GM23338 (cell line): ENCODE data around the gene KCNF1. TPM values are rescaled to one million over a fixed set of nuclear protein-coding genes. Genes with fewer than 3 reads are reported as not detected.

Experiments
- ATAC-seq: fragments of 200-7000 bp; cut with Tn5 transposase; 3 replicates; pipeline ENCODE4 v1.9.1; 2020
- DNase-seq: peaks from one replicate; pipeline ENCODE4 v3.0.0-alpha.2; 2015; ENCODE audit warnings: low spot score
- H2AFZ ChIP-seq: fragments of 200-600 bp; sonication (generic); 2 replicates; pipeline ENCODE4 v1.8.0; 2016; ENCODE audit warnings: antibody characterized with exemption, mild to moderate bottlenecking, moderate library complexity
- H3F3A ChIP-seq: fragments of 200-600 bp; sonication (generic); replicated peaks from 2 replicates; pipeline ENCODE4 v1.8.0; 2017; ENCODE audit warnings: antibody characterized with exemption, mixed run types, low read depth
- H3K27ac ChIP-seq: fragments of 200-600 bp; sonication (generic); 2 replicates; pipeline ENCODE4 v1.6.1; 2016; ENCODE audit warnings: low read depth
- H3K27me3 ChIP-seq: fragments of 200-600 bp; sonication (generic); 2 replicates; pipeline ENCODE4 v1.8.0; 2016; ENCODE audit warnings: mild to moderate bottlenecking, mixed run types, moderate library complexity; ENCODE audit not compliant: insufficient read depth
- H3K36me3 ChIP-seq: fragments of 200-600 bp; sonication (generic); 2 replicates; pipeline ENCODE4 v1.8.0; 2016; ENCODE audit warnings: mild to moderate bottlenecking; ENCODE audit not compliant: insufficient read depth
- H3K4me1 ChIP-seq: fragments of 200-600 bp; sonication (generic); 2 replicates; pipeline ENCODE4 v1.8.0; 2016; ENCODE audit warnings: mild to moderate bottlenecking, moderate library complexity; ENCODE audit not compliant: insufficient read depth
- H3K4me2 ChIP-seq: fragments of 200-600 bp; sonication (generic); 2 replicates; pipeline ENCODE4 v1.7.1; 2017; ENCODE audit warnings: mixed run types
- H3K4me3 ChIP-seq: fragments of 200-600 bp; sonication (generic); 2 replicates; pipeline ENCODE4 v1.6.1; 2016; ENCODE audit warnings: mixed run types
- H3K79me2 ChIP-seq: fragments of 200-600 bp; sonication (generic); replicated peaks from 2 replicates; pipeline ENCODE4 v1.8.0; 2017; ENCODE audit warnings: mild to moderate bottlenecking; ENCODE audit not compliant: insufficient read depth
- H3K9me2 ChIP-seq: fragments of 200-600 bp; sonication (generic); 2 replicates; pipeline ENCODE4 v1.8.0; 2017; ENCODE audit not compliant: insufficient read depth
- H4K20me1 ChIP-seq: fragments of 200-600 bp; sonication (generic); replicated peaks from 2 replicates; pipeline ENCODE4 v1.8.0; 2017; ENCODE audit warnings: mild to moderate bottlenecking; ENCODE audit not compliant: insufficient read depth
- H3K27ac Mint-ChIP-seq: 2 replicates; pipeline ENCODE4 v1.8.0; 2020; ENCODE audit warnings: inconsistent platforms, mild to moderate bottlenecking, moderate library complexity, mixed read lengths
- H3K27me3 Mint-ChIP-seq: 3 replicates; pipeline ENCODE4 v1.8.0; 2022; ENCODE audit warnings: low read depth, mild to moderate bottlenecking, moderate library complexity, mixed read lengths, inconsistent platforms; ENCODE audit not compliant: insufficient read depth, poor library complexity
- H3K36me3 Mint-ChIP-seq: 3 replicates; pipeline ENCODE4 v1.8.0; 2021; ENCODE audit warnings: low read depth, mild to moderate bottlenecking, inconsistent platforms, moderate library complexity, mixed read lengths
- H3K4me1 Mint-ChIP-seq: 3 replicates; pipeline ENCODE4 v1.8.0; 2020; ENCODE audit warnings: mild to moderate bottlenecking, inconsistent platforms, mixed read lengths
- H3K4me3 Mint-ChIP-seq: 3 replicates; pipeline ENCODE4 v1.8.0; 2021; ENCODE audit warnings: moderate library complexity, mild to moderate bottlenecking, inconsistent platforms, mixed read lengths
- H3K9me3 Mint-ChIP-seq: 3 replicates; pipeline ENCODE4 v1.8.0; 2020; ENCODE audit warnings: moderate library complexity, mild to moderate bottlenecking, inconsistent platforms, mixed read lengths
- CREB1 ChIP-seq: fragments of 250-450 bp; sonication (Bioruptor Pico); IDR thresholded peaks from 2 replicates; pipeline ENCODE4 v1.5.0; 2020; ENCODE audit warnings: low read depth, mild to moderate bottlenecking, moderate library complexity
- EZH2 ChIP-seq: fragments of 200-600 bp; sonication (generic); IDR thresholded peaks from one replicate; pipeline ENCODE4 v1.8.0; 2017; ENCODE audit warnings: antibody characterized with exemption, mild to moderate bottlenecking, low read depth; ENCODE audit not compliant: unreplicated experiment
- EZH2phosphoT487 ChIP-seq: fragments of 200-600 bp; sonication (generic); IDR thresholded peaks from one replicate; pipeline ENCODE4 v1.8.1; 2018; ENCODE audit warnings: antibody characterized with exemption; ENCODE audit not compliant: unreplicated experiment
- JUNB ChIP-seq: IDR thresholded peaks from one replicate; pipeline ENCODE4 v1.6.1; 2016; ENCODE audit warnings: antibody characterized with exemption; ENCODE audit not compliant: unreplicated experiment
- NANOG ChIP-seq: IDR thresholded peaks from 2 replicates; pipeline ENCODE4 v1.6.1; 2016; ENCODE audit warnings: antibody characterized with exemption, borderline replicate concordance
- POLR2AphosphoS5 ChIP-seq: IDR thresholded peaks from 2 replicates; pipeline ENCODE4 v1.6.1; 2016; ENCODE audit warnings: antibody characterized with exemption, low read depth
- STAT1 ChIP-seq: IDR thresholded peaks from one replicate; pipeline ENCODE4 v1.6.1; 2016; ENCODE audit warnings: antibody characterized with exemption; ENCODE audit not compliant: unreplicated experiment
- ZNF114 ChIP-seq: fragments of 250-450 bp; sonication (Bioruptor Pico); IDR thresholded peaks from 2 replicates; pipeline ENCODE4 v1.5.0; 2020; ENCODE audit warnings: mild to moderate bottlenecking, moderate library complexity
- ZNF331 ChIP-seq: fragments of 250-450 bp; sonication (Bioruptor Pico); IDR thresholded peaks from 2 replicates; pipeline ENCODE4 v1.5.0; 2020; ENCODE audit warnings: low read depth, mild to moderate bottlenecking, moderate library complexity
- polyA plus RNA-seq: library from polyadenylated mRNA; unstranded; fragments of >200 nt; fragmentation: Nextera tagmentation; extraction: Ambion mirVana; gene quantifications from 2 replicates; pipeline ENCODE4 v1.2.1, GENCODE V29; 2016
- total RNA-seq: library from RNA; depleted of rRNA; stranded (reverse); fragments of >200 nt; shearing (Covaris generic); gene quantifications from 2 replicates; pipeline ENCODE4 v1.2.3, GENCODE V29; 2014
- TF ChIP-seq, protein P1 (sequence below): IDR thresholded peaks from one replicate; pipeline ENCODE4 v1.6.1; 2018; ENCODE audit warnings: antibody characterized with exemption; ENCODE audit not compliant: unreplicated experiment
- TF ChIP-seq, protein P2 (sequence below), 2 experiments: fragments of 200-600 bp in 1 of 2; sonication (generic) in 1 of 2; conservative IDR thresholded peaks; 2 replicates each; pipeline versions ENCODE4 v1.5.1 to v1.6.1; 2016 to 2017; ENCODE audit warnings: antibody characterized with exemption in 2 of 2, low read depth in 2 of 2, mild to moderate bottlenecking in 2 of 2, moderate library complexity in 1 of 2
- TF ChIP-seq, protein P3 (sequence below): fragments of 250-450 bp; sonication (Bioruptor Pico); IDR thresholded peaks from 2 replicates; pipeline ENCODE4 v1.5.0; 2020; ENCODE audit warnings: mild to moderate bottlenecking, moderate library complexity
- TF ChIP-seq, protein P4 (sequence below): IDR thresholded peaks from 2 replicates; pipeline ENCODE4 v1.6.1; 2016; ENCODE audit warnings: antibody characterized with exemption

Gene KCNF1
- total and polyA plus RNA-seq, 2 experiments from 2014 or later: 0.11 to 1.5 TPM

DNA sequence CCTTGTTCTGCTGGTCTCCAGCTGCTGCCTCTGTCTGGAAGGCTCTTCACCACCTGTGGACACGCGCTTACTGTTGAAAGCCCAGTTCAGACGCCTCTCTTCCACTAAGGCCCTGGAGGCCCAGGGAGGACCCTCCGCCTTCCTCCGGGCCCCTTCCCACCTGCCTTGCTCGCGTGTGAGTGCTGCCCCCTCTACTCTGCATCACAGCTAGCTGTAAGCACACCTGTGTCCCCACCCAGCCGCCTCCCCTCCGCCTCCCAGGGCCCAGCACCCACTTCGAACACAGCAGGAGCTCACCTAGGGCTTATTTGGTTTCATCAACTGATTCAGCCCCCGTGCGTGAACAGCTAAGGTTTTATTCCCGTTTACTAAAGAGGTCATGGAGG lies 49.7 kb downstream of the KCNF1 start:
- H3K4me3 ChIP-seq: no peak overlapping the region
- no peaks in the 10 kb centered on the region for H3K9me2 ChIP-seq
- peaks cover 12% of the 10 kb centered on the region for H3K27me3 Mint-ChIP-seq
- H3K27me3 ChIP-seq: no peaks in the 10 kb centered on the region
- H3K27ac Mint-ChIP-seq: no peak overlapping the region
- ATAC-seq (no peak), DNase-seq (no peak)
- no peaks in the 10 kb centered on the region for H3F3A ChIP-seq
- no peaks in the 10 kb centered on the region for H3K36me3 ChIP-seq
- no peaks in the 10 kb centered on the region for H3K9me3 Mint-ChIP-seq
- no peaks in the 10 kb centered on the region for H3K4me1 ChIP-seq
- no peak overlapping the region; the same call in 1 of the 2 replicates for H2AFZ ChIP-seq
- peaks cover 5% of the 10 kb centered on the region; the same call in 1 of the 3 replicates for H3K4me1 Mint-ChIP-seq
- no peak for TF ChIP-seq ZNF114 (CRISPR knock-in tag)
- TF ChIP-seq POLR2AphosphoS5: no peak
- TF ChIP-seq, protein P1, sequence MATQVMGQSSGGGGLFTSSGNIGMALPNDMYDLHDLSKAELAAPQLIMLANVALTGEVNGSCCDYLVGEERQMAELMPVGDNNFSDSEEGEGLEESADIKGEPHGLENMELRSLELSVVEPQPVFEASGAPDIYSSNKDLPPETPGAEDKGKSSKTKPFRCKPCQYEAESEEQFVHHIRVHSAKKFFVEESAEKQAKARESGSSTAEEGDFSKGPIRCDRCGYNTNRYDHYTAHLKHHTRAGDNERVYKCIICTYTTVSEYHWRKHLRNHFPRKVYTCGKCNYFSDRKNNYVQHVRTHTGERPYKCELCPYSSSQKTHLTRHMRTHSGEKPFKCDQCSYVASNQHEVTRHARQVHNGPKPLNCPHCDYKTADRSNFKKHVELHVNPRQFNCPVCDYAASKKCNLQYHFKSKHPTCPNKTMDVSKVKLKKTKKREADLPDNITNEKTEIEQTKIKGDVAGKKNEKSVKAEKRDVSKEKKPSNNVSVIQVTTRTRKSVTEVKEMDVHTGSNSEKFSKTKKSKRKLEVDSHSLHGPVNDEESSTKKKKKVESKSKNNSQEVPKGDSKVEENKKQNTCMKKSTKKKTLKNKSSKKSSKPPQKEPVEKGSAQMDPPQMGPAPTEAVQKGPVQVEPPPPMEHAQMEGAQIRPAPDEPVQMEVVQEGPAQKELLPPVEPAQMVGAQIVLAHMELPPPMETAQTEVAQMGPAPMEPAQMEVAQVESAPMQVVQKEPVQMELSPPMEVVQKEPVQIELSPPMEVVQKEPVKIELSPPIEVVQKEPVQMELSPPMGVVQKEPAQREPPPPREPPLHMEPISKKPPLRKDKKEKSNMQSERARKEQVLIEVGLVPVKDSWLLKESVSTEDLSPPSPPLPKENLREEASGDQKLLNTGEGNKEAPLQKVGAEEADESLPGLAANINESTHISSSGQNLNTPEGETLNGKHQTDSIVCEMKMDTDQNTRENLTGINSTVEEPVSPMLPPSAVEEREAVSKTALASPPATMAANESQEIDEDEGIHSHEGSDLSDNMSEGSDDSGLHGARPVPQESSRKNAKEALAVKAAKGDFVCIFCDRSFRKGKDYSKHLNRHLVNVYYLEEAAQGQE: no peak
- TF ChIP-seq, protein P2, sequence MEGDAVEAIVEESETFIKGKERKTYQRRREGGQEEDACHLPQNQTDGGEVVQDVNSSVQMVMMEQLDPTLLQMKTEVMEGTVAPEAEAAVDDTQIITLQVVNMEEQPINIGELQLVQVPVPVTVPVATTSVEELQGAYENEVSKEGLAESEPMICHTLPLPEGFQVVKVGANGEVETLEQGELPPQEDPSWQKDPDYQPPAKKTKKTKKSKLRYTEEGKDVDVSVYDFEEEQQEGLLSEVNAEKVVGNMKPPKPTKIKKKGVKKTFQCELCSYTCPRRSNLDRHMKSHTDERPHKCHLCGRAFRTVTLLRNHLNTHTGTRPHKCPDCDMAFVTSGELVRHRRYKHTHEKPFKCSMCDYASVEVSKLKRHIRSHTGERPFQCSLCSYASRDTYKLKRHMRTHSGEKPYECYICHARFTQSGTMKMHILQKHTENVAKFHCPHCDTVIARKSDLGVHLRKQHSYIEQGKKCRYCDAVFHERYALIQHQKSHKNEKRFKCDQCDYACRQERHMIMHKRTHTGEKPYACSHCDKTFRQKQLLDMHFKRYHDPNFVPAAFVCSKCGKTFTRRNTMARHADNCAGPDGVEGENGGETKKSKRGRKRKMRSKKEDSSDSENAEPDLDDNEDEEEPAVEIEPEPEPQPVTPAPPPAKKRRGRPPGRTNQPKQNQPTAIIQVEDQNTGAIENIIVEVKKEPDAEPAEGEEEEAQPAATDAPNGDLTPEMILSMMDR (conservative IDR thresholded peaks at IDR 0.05; ENCODE audit: low read depth in 2 of 2): no peak
- TF ChIP-seq, protein P3, sequence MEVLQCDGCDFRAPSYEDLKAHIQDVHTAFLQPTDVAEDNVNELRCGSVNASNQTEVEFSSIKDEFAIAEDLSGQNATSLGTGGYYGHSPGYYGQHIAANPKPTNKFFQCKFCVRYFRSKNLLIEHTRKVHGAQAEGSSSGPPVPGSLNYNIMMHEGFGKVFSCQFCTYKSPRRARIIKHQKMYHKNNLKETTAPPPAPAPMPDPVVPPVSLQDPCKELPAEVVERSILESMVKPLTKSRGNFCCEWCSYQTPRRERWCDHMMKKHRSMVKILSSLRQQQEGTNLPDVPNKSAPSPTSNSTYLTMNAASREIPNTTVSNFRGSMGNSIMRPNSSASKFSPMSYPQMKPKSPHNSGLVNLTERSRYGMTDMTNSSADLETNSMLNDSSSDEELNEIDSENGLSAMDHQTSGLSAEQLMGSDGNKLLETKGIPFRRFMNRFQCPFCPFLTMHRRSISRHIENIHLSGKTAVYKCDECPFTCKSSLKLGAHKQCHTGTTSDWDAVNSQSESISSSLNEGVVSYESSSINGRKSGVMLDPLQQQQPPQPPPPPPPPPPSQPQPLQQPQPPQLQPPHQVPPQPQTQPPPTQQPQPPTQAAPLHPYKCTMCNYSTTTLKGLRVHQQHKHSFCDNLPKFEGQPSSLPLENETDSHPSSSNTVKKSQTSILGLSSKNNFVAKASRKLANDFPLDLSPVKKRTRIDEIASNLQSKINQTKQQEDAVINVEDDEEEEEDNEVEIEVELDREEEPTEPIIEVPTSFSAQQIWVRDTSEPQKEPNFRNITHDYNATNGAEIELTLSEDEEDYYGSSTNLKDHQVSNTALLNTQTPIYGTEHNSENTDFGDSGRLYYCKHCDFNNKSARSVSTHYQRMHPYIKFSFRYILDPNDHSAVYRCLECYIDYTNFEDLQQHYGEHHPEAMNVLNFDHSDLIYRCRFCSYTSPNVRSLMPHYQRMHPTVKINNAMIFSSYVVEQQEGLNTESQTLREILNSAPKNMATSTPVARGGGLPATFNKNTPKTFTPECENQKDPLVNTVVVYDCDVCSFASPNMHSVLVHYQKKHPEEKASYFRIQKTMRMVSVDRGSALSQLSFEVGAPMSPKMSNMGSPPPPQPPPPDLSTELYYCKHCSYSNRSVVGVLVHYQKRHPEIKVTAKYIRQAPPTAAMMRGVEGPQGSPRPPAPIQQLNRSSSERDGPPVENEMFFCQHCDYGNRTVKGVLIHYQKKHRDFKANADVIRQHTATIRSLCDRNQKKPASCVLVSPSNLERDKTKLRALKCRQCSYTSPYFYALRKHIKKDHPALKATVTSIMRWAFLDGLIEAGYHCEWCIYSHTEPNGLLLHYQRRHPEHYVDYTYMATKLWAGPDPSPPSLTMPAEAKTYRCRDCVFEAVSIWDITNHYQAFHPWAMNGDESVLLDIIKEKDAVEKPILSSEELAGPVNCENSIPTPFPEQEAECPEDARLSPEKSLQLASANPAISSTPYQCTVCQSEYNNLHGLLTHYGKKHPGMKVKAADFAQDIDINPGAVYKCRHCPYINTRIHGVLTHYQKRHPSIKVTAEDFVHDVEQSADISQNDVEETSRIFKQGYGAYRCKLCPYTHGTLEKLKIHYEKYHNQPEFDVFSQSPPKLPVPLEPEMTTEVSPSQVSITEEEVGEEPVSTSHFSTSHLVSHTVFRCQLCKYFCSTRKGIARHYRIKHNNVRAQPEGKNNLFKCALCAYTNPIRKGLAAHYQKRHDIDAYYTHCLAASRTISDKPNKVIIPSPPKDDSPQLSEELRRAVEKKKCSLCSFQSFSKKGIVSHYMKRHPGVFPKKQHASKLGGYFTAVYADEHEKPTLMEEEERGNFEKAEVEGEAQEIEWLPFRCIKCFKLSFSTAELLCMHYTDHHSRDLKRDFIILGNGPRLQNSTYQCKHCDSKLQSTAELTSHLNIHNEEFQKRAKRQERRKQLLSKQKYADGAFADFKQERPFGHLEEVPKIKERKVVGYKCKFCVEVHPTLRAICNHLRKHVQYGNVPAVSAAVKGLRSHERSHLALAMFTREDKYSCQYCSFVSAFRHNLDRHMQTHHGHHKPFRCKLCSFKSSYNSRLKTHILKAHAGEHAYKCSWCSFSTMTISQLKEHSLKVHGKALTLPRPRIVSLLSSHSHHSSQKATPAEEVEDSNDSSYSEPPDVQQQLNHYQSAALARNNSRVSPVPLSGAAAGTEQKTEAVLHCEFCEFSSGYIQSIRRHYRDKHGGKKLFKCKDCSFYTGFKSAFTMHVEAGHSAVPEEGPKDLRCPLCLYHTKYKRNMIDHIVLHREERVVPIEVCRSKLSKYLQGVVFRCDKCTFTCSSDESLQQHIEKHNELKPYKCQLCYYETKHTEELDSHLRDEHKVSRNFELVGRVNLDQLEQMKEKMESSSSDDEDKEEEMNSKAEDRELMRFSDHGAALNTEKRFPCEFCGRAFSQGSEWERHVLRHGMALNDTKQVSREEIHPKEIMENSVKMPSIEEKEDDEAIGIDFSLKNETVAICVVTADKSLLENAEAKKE: no peak
- TF ChIP-seq NANOG: no peak
- TF ChIP-seq EZH2phosphoT487: no peak
- TF ChIP-seq, protein P4, sequence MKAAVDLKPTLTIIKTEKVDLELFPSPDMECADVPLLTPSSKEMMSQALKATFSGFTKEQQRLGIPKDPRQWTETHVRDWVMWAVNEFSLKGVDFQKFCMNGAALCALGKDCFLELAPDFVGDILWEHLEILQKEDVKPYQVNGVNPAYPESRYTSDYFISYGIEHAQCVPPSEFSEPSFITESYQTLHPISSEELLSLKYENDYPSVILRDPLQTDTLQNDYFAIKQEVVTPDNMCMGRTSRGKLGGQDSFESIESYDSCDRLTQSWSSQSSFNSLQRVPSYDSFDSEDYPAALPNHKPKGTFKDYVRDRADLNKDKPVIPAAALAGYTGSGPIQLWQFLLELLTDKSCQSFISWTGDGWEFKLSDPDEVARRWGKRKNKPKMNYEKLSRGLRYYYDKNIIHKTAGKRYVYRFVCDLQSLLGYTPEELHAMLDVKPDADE: no peak
- no peak for TF ChIP-seq JUNB
- no peak for TF ChIP-seq ZNF331 (CRISPR knock-in tag)
- TF ChIP-seq STAT1: no peak
- TF ChIP-seq EZH2: no peak
- TF ChIP-seq CREB1 (CRISPR knock-in tag): no peak
- no peak overlapping the region for H3K27ac ChIP-seq
- H3K4me2 ChIP-seq: no peak overlapping the region
- no peak overlapping the region for H3K4me3 Mint-ChIP-seq
- H3K36me3 Mint-ChIP-seq: no peaks in the 10 kb centered on the region
- no peaks in the 10 kb centered on the region for H3K79me2 ChIP-seq
- H4K20me1 ChIP-seq: no peaks in the 10 kb centered on the region
